ENCODE results near the gene NFKBIA.

Gene NFKBIA

DNA sequence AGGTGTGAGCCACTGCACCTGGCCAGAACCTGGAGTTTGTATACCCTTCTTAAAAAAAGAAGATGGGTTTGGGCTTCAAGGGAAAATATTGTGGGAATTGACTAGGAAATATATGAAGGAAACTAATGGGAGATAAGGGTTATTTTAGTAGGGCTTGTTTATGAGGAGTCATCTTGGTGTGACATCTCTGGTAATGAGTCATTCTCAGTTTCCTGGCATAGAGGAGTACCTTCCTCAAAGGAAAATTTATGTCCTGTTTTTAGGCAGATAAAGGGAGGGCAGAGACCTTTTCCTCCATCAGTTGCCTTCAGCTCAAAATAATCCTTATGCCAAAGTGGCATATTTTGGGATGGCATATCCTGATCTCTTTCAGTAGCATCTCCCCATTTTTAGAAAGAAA is 30.6 kb upstream of the NFKBIA start:
- DNase-seq (ENCODE audit: low read depth): no peak

DNA sequence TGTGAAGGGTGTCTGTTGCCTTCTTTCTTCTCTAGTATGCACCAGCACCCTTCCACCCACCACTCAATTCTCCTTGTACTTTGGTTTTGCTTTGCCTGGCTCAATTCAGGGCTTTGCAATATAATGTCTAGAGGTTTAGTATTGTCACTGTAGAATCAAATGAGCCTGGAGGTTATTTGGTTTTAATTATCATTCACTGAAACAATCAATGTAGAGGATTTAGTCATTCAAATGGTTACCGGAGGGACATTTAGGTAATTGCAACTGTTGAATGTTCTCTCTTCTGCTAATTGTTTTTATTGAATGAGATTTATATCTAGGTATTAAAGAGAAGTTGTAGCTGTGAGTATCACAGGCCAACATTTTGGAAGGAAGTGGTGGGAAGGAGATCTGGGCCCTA is 29.3 kb upstream of the NFKBIA start:
- TF ChIP-seq MYC (IDR thresholded peaks at IDR 0.05; ENCODE audit: low read depth, low read length) (no peak), POLR2A (IDR thresholded peaks at IDR 0.05; ENCODE audit: extremely low read depth, insufficient read length) (no peak)
- TF ChIP-seq, protein P1, sequence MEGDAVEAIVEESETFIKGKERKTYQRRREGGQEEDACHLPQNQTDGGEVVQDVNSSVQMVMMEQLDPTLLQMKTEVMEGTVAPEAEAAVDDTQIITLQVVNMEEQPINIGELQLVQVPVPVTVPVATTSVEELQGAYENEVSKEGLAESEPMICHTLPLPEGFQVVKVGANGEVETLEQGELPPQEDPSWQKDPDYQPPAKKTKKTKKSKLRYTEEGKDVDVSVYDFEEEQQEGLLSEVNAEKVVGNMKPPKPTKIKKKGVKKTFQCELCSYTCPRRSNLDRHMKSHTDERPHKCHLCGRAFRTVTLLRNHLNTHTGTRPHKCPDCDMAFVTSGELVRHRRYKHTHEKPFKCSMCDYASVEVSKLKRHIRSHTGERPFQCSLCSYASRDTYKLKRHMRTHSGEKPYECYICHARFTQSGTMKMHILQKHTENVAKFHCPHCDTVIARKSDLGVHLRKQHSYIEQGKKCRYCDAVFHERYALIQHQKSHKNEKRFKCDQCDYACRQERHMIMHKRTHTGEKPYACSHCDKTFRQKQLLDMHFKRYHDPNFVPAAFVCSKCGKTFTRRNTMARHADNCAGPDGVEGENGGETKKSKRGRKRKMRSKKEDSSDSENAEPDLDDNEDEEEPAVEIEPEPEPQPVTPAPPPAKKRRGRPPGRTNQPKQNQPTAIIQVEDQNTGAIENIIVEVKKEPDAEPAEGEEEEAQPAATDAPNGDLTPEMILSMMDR (IDR thresholded peaks at IDR 0.05; ENCODE audit: low read depth, low read length): no peak
- TF ChIP-seq, protein P2, sequence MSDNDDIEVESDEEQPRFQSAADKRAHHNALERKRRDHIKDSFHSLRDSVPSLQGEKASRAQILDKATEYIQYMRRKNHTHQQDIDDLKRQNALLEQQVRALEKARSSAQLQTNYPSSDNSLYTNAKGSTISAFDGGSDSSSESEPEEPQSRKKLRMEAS (IDR thresholded peaks at IDR 0.05; ENCODE audit: low read depth, low read length): no peak
- DNase-seq (ENCODE audit: low read depth): no peak
- H3K4me3 ChIP-seq (ENCODE audit: low read depth, low read length): no peak overlapping the region

More for the DNA sequence above, 30.6 kb upstream of the NFKBIA start:
- no peak for TF ChIP-seq MYC (IDR thresholded peaks at IDR 0.05; ENCODE audit: low read depth, low read length)
- TF ChIP-seq, protein P1 (IDR thresholded peaks at IDR 0.05; ENCODE audit: low read depth, low read length): no peak
- TF ChIP-seq, protein P2 (IDR thresholded peaks at IDR 0.05; ENCODE audit: low read depth, low read length): no peak
- no peak overlapping the region for H3K4me3 ChIP-seq (ENCODE audit: low read depth, low read length)

DNA sequence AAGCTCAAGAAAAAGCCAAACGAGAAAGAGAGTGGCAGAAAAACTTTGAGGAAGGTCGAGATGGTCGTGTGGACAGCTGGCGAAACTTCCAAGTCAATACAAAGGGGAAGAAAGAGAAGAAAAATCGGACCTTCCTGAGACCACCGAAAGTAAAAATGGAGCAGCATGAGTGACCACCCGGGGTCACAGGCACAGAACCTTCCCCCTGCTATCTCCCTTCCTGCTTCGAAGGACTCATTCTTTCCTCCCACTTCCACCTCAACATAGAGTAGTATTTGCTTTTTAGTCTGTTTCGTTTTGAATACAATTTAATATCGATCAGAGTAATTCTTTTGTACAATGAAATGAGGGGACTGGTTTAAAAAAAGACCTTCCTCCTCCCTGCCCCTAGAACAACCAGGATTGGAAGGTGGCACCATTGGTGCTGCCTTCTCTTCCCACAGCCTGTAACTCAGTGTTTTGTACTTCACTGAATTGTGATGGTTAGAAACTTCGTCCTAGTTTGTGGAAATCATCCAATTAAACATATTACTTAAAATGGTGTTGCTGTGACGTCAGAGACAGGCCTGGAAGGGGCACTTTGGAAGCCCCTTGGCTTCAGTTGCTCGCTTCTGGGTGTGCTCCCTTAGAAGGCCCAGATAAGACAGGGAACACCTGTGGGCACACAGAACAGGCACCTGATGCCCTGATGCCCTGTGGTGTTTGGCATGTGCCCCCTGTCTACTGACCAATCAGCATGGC is 26.1 kb upstream of the NFKBIA start:
- no peak for DNase-seq (ENCODE audit: low read depth)
- H3K4me3 ChIP-seq (ENCODE audit: low read depth, low read length): no peak overlapping the region
- TF ChIP-seq POLR2A (IDR thresholded peaks at IDR 0.05; ENCODE audit: extremely low read depth, insufficient read length): no peak

DNA sequence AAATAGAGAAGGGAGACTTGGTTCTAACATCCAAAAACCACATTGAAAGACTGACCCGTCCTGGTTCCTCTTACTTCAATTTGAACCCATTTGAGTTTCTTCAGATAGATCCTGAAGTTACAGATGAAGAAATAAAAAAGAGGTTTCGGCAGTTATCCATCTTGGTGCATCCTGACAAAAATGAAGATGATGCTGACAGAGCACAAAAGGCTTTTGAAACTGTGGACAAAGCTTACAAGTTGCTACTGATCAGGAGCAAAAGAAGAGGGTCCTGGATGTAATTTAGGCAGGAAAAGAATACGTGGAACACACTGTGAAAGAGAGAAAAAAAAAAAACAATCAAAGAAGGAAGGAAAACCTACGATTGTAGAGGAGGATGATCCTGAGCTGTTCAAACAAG is 25.4 kb upstream of the NFKBIA start:
- TF ChIP-seq POLR2A (IDR thresholded peaks at IDR 0.05; ENCODE audit: extremely low read depth, insufficient read length) (no peak), MYC (IDR thresholded peaks at IDR 0.05; ENCODE audit: low read depth, low read length) (no peak)
- TF ChIP-seq, protein P1 (IDR thresholded peaks at IDR 0.05; ENCODE audit: low read depth, low read length): no peak
- TF ChIP-seq, protein P2 (IDR thresholded peaks at IDR 0.05; ENCODE audit: low read depth, low read length): no peak
- H3K4me3 ChIP-seq (ENCODE audit: low read depth, low read length): no peak overlapping the region
- no peak for DNase-seq (ENCODE audit: low read depth)

DNA sequence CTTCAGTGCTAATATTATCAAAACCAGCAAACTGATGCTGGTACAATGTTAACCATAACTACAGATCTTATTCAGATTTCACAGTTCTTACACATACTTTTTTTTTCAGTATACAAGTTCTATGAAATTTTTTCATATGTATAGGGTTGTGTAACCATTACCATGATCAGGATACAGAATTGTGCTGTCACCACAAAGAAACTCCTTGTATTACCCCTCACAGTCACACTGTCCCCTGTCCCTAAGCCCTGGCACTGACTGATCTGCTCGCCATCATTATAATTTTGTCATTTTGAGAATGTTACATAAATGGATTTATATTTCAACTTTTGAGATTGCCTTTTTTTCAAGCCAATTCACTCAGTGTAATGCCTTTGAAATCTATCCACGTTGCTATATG is 21.3 kb upstream of the NFKBIA start:
- H3K4me3 ChIP-seq (ENCODE audit: low read depth, low read length): no peak overlapping the region
- no peak for DNase-seq (ENCODE audit: low read depth)
- TF ChIP-seq, protein P1 (IDR thresholded peaks at IDR 0.05; ENCODE audit: low read depth, low read length): no peak
- TF ChIP-seq, protein P2 (IDR thresholded peaks at IDR 0.05; ENCODE audit: low read depth, low read length): no peak
- TF ChIP-seq POLR2A (IDR thresholded peaks at IDR 0.05; ENCODE audit: extremely low read depth, insufficient read length): no peak
- no peak for TF ChIP-seq MYC (IDR thresholded peaks at IDR 0.05; ENCODE audit: low read depth, low read length)

DNA sequence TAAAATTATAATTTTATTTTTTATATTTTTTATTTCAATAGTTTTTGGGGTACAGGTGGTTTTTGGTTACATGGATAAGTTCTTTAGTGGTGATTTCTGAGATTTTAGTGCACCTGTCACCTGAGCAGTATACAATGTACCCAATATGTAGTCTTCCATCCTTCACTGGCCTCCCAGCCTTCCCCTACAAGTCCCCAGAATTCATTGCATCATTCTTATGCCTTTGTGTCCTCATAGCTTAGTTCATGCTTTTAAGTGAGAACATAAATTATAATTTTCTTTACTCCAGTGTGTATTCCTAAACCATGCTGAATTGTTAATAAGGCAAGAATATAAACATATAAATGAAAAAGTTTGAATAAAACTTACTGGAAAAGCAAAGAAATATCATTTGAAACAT is 19.1 kb upstream of the NFKBIA start:
- no peak for TF ChIP-seq POLR2A (IDR thresholded peaks at IDR 0.05; ENCODE audit: extremely low read depth, insufficient read length)
- TF ChIP-seq, protein P2 (IDR thresholded peaks at IDR 0.05; ENCODE audit: low read depth, low read length): no peak
- TF ChIP-seq MYC (IDR thresholded peaks at IDR 0.05; ENCODE audit: low read depth, low read length): no peak
- TF ChIP-seq, protein P1 (IDR thresholded peaks at IDR 0.05; ENCODE audit: low read depth, low read length): no peak
- DNase-seq (ENCODE audit: low read depth): no peak

More for the DNA sequence above, 19.1 kb upstream of the NFKBIA start:
- H3K4me3 ChIP-seq (ENCODE audit: low read depth, low read length): no peak overlapping the region

Measured in NB4 (cell line).